Smooth muscle cell (in vitro differentiated cells): ENCODE results near the gene CYTH3. TPM values are rescaled to one million over a fixed set of nuclear protein-coding genes. Genes with fewer than 3 reads are reported as not detected.

Source experiments
- DNase-seq: peaks from one replicate; lab custom pipeline; 2025; ENCODE audit not compliant: unreplicated experiment; lab: John Stamatoyannopoulos, UW
- H2AFZ ChIP-seq: fragments of 200-600 bp; sonication (generic); 2 replicates; pipeline ENCODE4 v1.6.0; 2016; ENCODE audit warnings: antibody characterized with exemption, low read depth, mild to moderate bottlenecking
- H3F3A ChIP-seq: fragments of 200-600 bp; sonication (generic); 2 replicates; pipeline ENCODE4 v1.6.0; 2017; ENCODE audit warnings: antibody characterized with exemption, low read depth
- H3K27ac ChIP-seq: fragments of 200-600 bp; sonication (generic); 2 replicates; pipeline ENCODE4 v1.5.1; 2016; ENCODE audit warnings: low read depth, mild to moderate bottlenecking
- H3K27me3 ChIP-seq: fragments of 200-600 bp; sonication (generic); 2 replicates; pipeline ENCODE4 v1.6.1; 2016; ENCODE audit warnings: low read depth, mild to moderate bottlenecking
- H3K36me3 ChIP-seq: fragments of 200-600 bp; sonication (generic); 2 replicates; pipeline ENCODE4 v1.5.1; 2016; ENCODE audit warnings: low read depth
- H3K4me1 ChIP-seq: fragments of 200-600 bp; sonication (generic); 2 replicates; pipeline ENCODE4 v1.5.1; 2016; ENCODE audit warnings: low read depth
- H3K4me2 ChIP-seq: fragments of 200-600 bp; sonication (generic); 2 replicates; pipeline ENCODE4 v1.6.0; 2016; ENCODE audit warnings: mild to moderate bottlenecking
- H3K4me3 ChIP-seq: fragments of 200-600 bp; sonication (generic); 2 replicates; pipeline ENCODE4 v1.5.1; 2016; ENCODE audit warnings: mild to moderate bottlenecking
- H3K79me2 ChIP-seq: fragments of 200-600 bp; sonication (generic); 2 replicates; pipeline ENCODE4 v1.6.0; 2016; ENCODE audit warnings: low read depth, mild to moderate bottlenecking
- H3K9ac ChIP-seq: fragments of 200-600 bp; sonication (generic); 2 replicates; pipeline ENCODE4 v1.6.0; 2016; ENCODE audit warnings: low read depth
- H3K9me3 ChIP-seq: fragments of 200-600 bp; sonication (generic); replicated peaks from 2 replicates; pipeline ENCODE4 v1.5.1; 2016; ENCODE audit warnings: low read depth
- H4K20me1 ChIP-seq: fragments of 200-600 bp; sonication (generic); 2 replicates; pipeline ENCODE4 v1.6.0; 2016; ENCODE audit warnings: low read depth
- WGBS: methylation state at CpG from one replicate; pipeline ENCODE4 v1.1.7; 2016; ENCODE audit warnings: low lambda C conversion rate; 5-methylcytosine and 5-hydroxymethylcytosine counted together
- polyA plus RNA-seq: library from polyadenylated mRNA; unstranded; fragments of >200 nt; fragmentation: Nextera tagmentation; extraction: Ambion mirVana; gene quantifications from 2 replicates; pipeline ENCODE4 v1.2.1, GENCODE V29; 2016
- total RNA-seq: library from RNA; depleted of rRNA; stranded (reverse); fragments of >200 nt; gene quantifications from 2 replicates; pipeline ENCODE4 v1.2.3, GENCODE V29; 2014
- TF ChIP-seq, protein P1 (sequence below): fragments of 200-600 bp; sonication (generic); IDR thresholded peaks from 2 replicates; pipeline ENCODE4 v1.5.1; 2017; ENCODE audit warnings: borderline replicate concordance, mild to moderate bottlenecking, antibody characterized with exemption; ENCODE audit not compliant: insufficient read depth, poor library complexity, severe bottlenecking

Gene CYTH3
- total and polyA plus RNA-seq, 2 experiments from 2014 or later, result 7.6 to 11.4 TPM

DNA sequence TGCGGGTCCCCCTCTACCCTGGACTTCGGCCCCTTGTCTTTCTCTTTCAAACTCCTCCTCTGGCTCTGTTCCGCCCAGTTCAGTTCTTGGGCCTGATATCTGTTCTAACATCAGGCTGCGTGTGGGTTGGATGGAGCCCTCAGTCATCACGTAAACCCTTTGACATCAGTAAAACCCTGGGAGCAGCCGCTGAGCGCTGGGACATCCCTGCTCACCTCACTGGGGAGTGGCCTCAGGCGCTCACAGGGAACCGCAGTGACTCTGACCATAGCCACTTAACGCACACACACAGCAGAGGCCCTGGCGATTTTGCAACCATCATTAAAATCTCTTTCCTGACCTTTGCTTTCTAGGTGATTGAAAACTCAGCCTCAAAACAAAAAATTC, 113.3 kb downstream of the CYTH3 start:
- Histone ChIP-seq H3F3A (no peaks in the 10 kb centered on the region), H3K9me3 (no peaks in the 10 kb centered on the region), H3K4me3 (no peak overlapping the region), H4K20me1 (peaks cover 17% of the 10 kb centered on the region), H3K27me3 (no peaks in the 10 kb centered on the region), H3K4me2 (no peak overlapping the region), H3K27ac (no peak overlapping the region), H3K9ac (no peak overlapping the region), H3K79me2 (no peaks in the 10 kb centered on the region), H2AFZ (no peak overlapping the region), H3K4me1 (no peaks in the 10 kb centered on the region), H3K36me3 (peaks cover 10% of the 10 kb centered on the region)
- DNase-seq, result no peak
- TF ChIP-seq, protein P1, sequence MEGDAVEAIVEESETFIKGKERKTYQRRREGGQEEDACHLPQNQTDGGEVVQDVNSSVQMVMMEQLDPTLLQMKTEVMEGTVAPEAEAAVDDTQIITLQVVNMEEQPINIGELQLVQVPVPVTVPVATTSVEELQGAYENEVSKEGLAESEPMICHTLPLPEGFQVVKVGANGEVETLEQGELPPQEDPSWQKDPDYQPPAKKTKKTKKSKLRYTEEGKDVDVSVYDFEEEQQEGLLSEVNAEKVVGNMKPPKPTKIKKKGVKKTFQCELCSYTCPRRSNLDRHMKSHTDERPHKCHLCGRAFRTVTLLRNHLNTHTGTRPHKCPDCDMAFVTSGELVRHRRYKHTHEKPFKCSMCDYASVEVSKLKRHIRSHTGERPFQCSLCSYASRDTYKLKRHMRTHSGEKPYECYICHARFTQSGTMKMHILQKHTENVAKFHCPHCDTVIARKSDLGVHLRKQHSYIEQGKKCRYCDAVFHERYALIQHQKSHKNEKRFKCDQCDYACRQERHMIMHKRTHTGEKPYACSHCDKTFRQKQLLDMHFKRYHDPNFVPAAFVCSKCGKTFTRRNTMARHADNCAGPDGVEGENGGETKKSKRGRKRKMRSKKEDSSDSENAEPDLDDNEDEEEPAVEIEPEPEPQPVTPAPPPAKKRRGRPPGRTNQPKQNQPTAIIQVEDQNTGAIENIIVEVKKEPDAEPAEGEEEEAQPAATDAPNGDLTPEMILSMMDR, result no peak
- 91% methylated on average over 11 of the region's 11 CpGs for WGBS

DNA sequence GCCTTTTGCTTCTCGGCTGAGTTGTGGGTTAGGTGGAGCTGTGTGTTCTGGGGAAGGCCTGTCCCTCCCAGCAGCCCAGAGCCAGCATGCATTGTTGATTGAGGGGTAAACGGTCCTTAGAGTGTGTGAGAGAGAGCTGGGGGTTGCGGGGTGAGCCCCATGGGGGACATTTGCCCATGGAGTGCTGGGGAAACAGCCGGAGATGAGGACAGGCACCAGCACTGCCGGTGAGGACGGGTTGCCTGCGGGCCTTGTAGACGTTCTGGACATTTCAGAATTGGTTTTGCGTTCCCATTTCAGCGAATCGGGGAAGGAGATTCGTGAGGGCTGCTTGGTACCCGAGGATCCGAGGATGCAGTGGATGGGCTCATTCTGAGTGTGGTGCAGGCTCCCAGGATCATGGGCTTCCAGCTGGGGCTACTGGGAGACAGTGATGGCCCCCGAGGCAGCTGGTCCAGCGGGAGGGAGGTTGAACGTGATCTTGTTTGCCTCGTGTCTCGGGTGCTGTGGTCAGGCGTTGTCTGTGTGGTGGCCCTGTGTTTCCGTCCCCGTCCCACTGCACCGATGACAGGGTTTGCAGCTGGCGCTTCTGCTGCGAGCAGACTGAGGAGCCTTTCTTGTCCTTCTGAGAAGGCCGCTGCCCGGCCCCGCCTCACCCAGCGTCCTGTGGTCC, 113.9 kb downstream of the CYTH3 start:
- H3K36me3 ChIP-seq, result peaks cover 10% of the 10 kb centered on the region
- DNase-seq, result no peak

DNA sequence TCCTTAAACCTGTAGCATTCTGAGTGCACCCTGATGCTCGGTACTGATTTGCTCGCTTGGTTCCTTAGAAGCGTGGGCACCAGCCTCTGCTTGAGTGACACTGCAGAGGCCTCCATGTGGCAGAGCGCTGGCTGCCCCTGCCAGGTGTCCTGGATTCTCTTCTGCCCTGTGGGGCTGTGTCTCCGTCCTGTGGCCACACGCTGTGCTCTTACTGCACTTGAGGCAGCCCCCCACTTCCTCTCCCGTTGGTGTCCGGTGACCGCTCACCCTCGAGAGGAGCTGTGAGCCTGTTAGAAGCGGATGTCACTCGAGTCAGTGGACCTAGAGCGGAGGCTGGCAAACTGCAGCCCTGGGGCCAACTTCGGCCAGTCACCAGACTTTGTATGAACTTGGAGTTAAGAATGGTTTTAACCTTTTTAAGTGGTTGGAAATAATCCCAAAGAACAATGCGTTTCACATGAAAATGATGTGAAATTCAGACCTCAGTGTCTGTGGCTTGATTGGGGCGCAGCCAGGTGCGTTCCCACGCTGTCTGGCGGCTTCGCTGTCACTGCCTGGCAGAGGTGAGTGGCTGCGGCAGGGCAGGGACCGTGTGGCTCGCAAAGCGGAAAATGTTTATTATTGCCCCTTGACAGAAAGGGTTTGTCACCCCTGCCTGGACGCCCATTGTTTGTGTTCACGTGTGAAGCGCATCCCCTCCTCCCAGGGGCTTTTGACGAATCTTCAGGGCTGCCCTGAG, 114.6 kb downstream of the CYTH3 start:
- Histone ChIP-seq H3K9me3 (no peaks in the 10 kb centered on the region), H3K4me2 (no peak overlapping the region), H3K4me3 (no peak overlapping the region), H3K79me2 (no peaks in the 10 kb centered on the region), H3K36me3 (peaks cover 10% of the 10 kb centered on the region), H3F3A (no peaks in the 10 kb centered on the region), H4K20me1 (peaks cover 17% of the 10 kb centered on the region), H2AFZ (no peak overlapping the region), H3K4me1 (no peaks in the 10 kb centered on the region), H3K9ac (no peak overlapping the region), H3K27ac (no peak overlapping the region), H3K27me3 (no peaks in the 10 kb centered on the region)
- TF ChIP-seq, protein P1, result no peak
- 95% methylated on average over 28 of the region's 28 CpGs for WGBS
- DNase-seq, result no peak

More for the DNA sequence above, 113.9 kb downstream of the CYTH3 start:
- Histone ChIP-seq H3K4me2 (no peak overlapping the region), H4K20me1 (peaks cover 17% of the 10 kb centered on the region), H3K27ac (no peak overlapping the region), H3F3A (no peaks in the 10 kb centered on the region), H3K79me2 (no peaks in the 10 kb centered on the region), H3K9me3 (no peaks in the 10 kb centered on the region), H3K4me1 (no peaks in the 10 kb centered on the region), H2AFZ (no peak overlapping the region), H3K9ac (no peak overlapping the region), H3K4me3 (no peak overlapping the region), H3K27me3 (no peaks in the 10 kb centered on the region)
- TF ChIP-seq, protein P1, result no peak
- 94% methylated on average over 29 of the region's 29 CpGs for WGBS

DNA sequence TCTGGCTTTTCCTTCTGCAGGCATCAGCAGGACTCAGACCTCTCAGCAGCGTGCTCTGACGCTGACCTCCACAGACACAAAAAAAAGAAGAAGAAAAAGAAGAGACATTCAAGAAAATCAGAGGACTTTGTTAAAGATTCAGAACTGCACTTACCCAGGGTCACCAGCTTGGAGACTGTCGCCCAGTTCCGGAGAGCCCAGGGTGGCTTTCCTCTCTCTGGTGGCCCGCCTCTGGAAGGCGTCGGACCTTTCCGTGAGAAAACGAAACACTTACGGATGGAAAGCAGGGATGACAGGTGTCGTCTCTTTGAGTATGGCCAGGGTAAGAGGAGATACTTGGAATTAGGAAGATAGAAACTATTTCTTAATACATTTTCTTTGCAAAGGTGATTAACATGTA, 115.7 kb downstream of the CYTH3 start:
- Histone ChIP-seq H3K36me3 (peaks cover 10% of the 10 kb centered on the region), H3K27ac (no peak overlapping the region), H3K9me3 (no peaks in the 10 kb centered on the region), H3K4me3 (no peak overlapping the region), H2AFZ (no peak overlapping the region), H3K4me1 (no peaks in the 10 kb centered on the region), H3F3A (no peaks in the 10 kb centered on the region), H3K4me2 (no peak overlapping the region), H3K79me2 (no peaks in the 10 kb centered on the region), H4K20me1 (peaks cover 17% of the 10 kb centered on the region), H3K9ac (no peak overlapping the region), H3K27me3 (no peaks in the 10 kb centered on the region)
- TF ChIP-seq, protein P1, result no peak
- 97% methylated on average over 11 of the region's 11 CpGs for WGBS
- no peak for DNase-seq
